Neuronal stem cell (in vitro differentiated cells): ENCODE data around the gene CYS1.

Source experiments
- DNase-seq: peaks from one replicate; pipeline ENCODE4 v3.0.0-alpha.2; 2013; ENCODE audit warnings: low spot score
- H2AFZ ChIP-seq: one replicate; pipeline ENCODE4 v1.6.1; 2013; ENCODE audit warnings: mild to moderate bottlenecking, low read length, inconsistent platforms
- H2AK5ac ChIP-seq: 2 replicates; pipeline ENCODE4 v1.6.1; 2013; ENCODE audit warnings: low read depth, mild to moderate bottlenecking, inconsistent platforms, low read length, moderate library complexity, mixed read lengths
- H2BK120ac ChIP-seq: 2 replicates; pipeline ENCODE4 v1.6.1; 2013; ENCODE audit warnings: low read depth, mild to moderate bottlenecking, inconsistent platforms, low read length, moderate library complexity, mixed read lengths
- H2BK12ac ChIP-seq: one replicate; pipeline ENCODE4 v1.6.1; 2013; ENCODE audit warnings: low read length, inconsistent platforms
- H2BK15ac ChIP-seq: 2 replicates; pipeline ENCODE4 v1.6.1; 2013; ENCODE audit warnings: mild to moderate bottlenecking, low read length, inconsistent platforms, mixed read lengths
- H2BK5ac ChIP-seq: one replicate; pipeline ENCODE4 v1.6.1; 2013; ENCODE audit warnings: inconsistent platforms, mild to moderate bottlenecking, low read length, moderate library complexity
- H3K14ac ChIP-seq: one replicate; pipeline ENCODE4 v1.6.1; 2013; ENCODE audit warnings: low read length, inconsistent platforms
- H3K18ac ChIP-seq: 2 replicates; pipeline ENCODE4 v1.6.1; 2013; ENCODE audit warnings: low read length, inconsistent platforms
- H3K23ac ChIP-seq: 2 replicates; pipeline ENCODE4 v1.6.1; 2013; ENCODE audit warnings: low read depth, mild to moderate bottlenecking, mixed read lengths, low read length, inconsistent platforms; ENCODE audit not compliant: poor library complexity
- H3K27ac ChIP-seq: replicated peaks from 3 replicates; pipeline ENCODE4 v1.5.1; 2013; ENCODE audit warnings: low read length, inconsistent platforms
- H3K27me3 ChIP-seq, 3 experiments: 2 replicates each; pipeline ENCODE4 v1.6.1; 2013; ENCODE audit warnings: low read length in 3 of 3, mild to moderate bottlenecking in 2 of 3, inconsistent platforms in 1 of 3, low read depth in 1 of 3, mixed read lengths in 1 of 3, moderate library complexity in 1 of 3; ENCODE audit not compliant: control insufficient read depth in 3 of 3, insufficient read depth in 3 of 3
- H3K36me3 ChIP-seq, 2 donors: replicated peaks in 1 of 2; 2 replicates each; pipeline ENCODE4 v1.6.1; 2013; ENCODE audit warnings: low read length in 2 of 2; ENCODE audit not compliant: control insufficient read depth in 2 of 2, insufficient read depth in 2 of 2
- H3K4ac ChIP-seq: 2 replicates; pipeline ENCODE4 v1.6.1; 2013; ENCODE audit warnings: inconsistent platforms, mild to moderate bottlenecking, low read length, moderate library complexity
- H3K4me1 ChIP-seq, 2 donors: 1 replicate in 1 of 2; 2 replicates in 1 of 2; pipeline ENCODE4 v1.6.1; 2013; ENCODE audit warnings: low read length in 2 of 2, low read depth in 1 of 2; ENCODE audit not compliant: control insufficient read depth in 2 of 2, insufficient read depth in 1 of 2
- H3K4me2 ChIP-seq: one replicate; pipeline ENCODE4 v1.6.1; 2013; ENCODE audit warnings: mild to moderate bottlenecking, low read length, inconsistent platforms; ENCODE audit not compliant: insufficient read depth, poor library complexity, severe bottlenecking
- H3K4me3 ChIP-seq, 2 donors: 2 replicates each; pipeline ENCODE4 v1.5.1; 2013; ENCODE audit warnings: low read length in 2 of 2, mild to moderate bottlenecking in 2 of 2, inconsistent platforms in 1 of 2, moderate library complexity in 1 of 2
- H3K79me1 ChIP-seq: one replicate; pipeline ENCODE4 v1.6.1; 2013; ENCODE audit warnings: low read depth, mild to moderate bottlenecking, inconsistent platforms, low read length, moderate library complexity
- H3K9ac ChIP-seq: one replicate; pipeline ENCODE4 v1.6.1; 2013; ENCODE audit warnings: mild to moderate bottlenecking, low read depth, low read length, inconsistent platforms; ENCODE audit not compliant: poor library complexity
- H3K9me3 ChIP-seq, 2 donors: replicated peaks in 1 of 2; 2 replicates each; pipeline versions ENCODE3 to v1.6.1; 2013; ENCODE audit warnings: low read length in 2 of 2, mild to moderate bottlenecking in 2 of 2, inconsistent platforms in 1 of 2, low read depth in 1 of 2, mixed read lengths in 1 of 2, moderate library complexity in 1 of 2; ENCODE audit not compliant: control insufficient read depth in 2 of 2, insufficient read depth in 1 of 2
- H4K8ac ChIP-seq: one replicate; pipeline ENCODE4 v1.6.1; 2013; ENCODE audit warnings: low read depth, mild to moderate bottlenecking, inconsistent platforms, low read length, moderate library complexity
- H4K91ac ChIP-seq: one replicate; pipeline ENCODE4 v1.6.1; 2013; ENCODE audit warnings: low read length, low read depth, mild to moderate bottlenecking, inconsistent platforms; ENCODE audit not compliant: poor library complexity
- WGBS, 2 donors: extraction: QIAGEN DNeasy Blood & Tissue Kit; methylation state at CpG; one replicate each; pipeline ENCODE4 v1.1.7; 2013; ENCODE audit warnings: missing lambda C conversion rate in 2 of 2, mixed read lengths in 1 of 2; ENCODE audit not compliant: insufficient read length in 2 of 2, insufficient replicate concordance in 1 of 2; ENCODE audit errors: extremely low coverage in 2 of 2; 5-methylcytosine and 5-hydroxymethylcytosine counted together

CYS1 gene

DNA sequence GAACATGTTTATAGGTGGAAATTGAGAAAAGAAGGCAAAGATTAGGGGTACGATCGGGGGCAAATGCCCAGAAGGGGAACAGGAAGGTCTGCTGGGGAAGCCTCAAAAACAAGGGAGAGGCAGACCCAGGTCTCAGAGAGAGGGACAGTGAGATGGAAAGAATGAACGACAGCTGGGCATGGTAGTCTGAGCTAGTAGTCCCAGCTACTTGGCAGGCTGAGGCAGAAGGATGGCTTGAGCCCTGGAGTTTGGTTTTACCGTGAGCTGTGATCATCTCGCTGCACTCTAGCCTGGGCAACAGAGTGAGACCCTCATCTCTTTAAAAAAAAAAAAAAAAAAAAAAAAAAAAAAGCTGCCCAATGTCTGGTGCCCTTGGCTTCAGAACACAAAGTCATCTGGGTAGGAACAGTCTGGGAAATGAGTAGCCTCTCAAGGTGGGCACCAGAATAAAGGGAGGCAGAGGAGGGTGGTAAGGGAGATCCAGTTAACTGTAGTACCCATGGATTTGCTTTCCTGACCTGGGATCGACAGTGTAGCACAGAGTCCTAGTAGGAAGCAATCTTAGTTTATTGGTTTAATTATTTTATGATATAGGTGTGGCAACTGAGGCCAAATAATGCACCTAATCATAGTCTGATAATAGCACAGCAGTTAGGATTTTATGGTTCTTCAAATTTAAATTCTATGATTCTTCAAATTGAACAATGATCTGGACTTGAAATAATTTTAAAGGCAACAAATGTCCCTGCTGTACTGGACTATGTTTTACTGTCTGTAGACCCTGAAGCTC is 45.8 kb upstream of the CYS1 start:
- no peak overlapping the region for H3K23ac ChIP-seq
- H3K18ac ChIP-seq, result no peak overlapping the region
- no peak overlapping the region for H3K14ac ChIP-seq
- H3K4me1 ChIP-seq, result peaks cover 6 to 18% of the 10 kb centered on the region in 2 donors
- H3K36me3 ChIP-seq, result peaks cover 29 to 80% of the 10 kb centered on the region in 2 donors
- H3K4ac ChIP-seq, result no peak overlapping the region
- H2BK12ac ChIP-seq, result no peak overlapping the region
- no peak overlapping the region for H3K4me3 ChIP-seq
- H3K4me2 ChIP-seq, result no peak overlapping the region
- H2AK5ac ChIP-seq, result no peak overlapping the region
- no peak overlapping the region for H2BK120ac ChIP-seq
- H3K79me1 ChIP-seq, result peaks cover 6% of the 10 kb centered on the region
- no peak overlapping the region for H2BK15ac ChIP-seq
- WGBS, 2 donors, result no CpG with 5 or more reads among the region's 6 CpGs
- H4K8ac ChIP-seq, result no peak overlapping the region
- DNase-seq, result no peak
- no peak overlapping the region for H2AFZ ChIP-seq
- H4K91ac ChIP-seq, result no peak overlapping the region
- H2BK5ac ChIP-seq, result no peak overlapping the region
- H3K9ac ChIP-seq, result no peak overlapping the region
- no peaks in the 10 kb centered on the region for H3K27me3 ChIP-seq
- no peak overlapping the region for H3K27ac ChIP-seq
- H3K9me3 ChIP-seq, result no peaks in the 10 kb centered on the region

- no peak overlapping the region for H2BK120ac ChIP-seq
- H3K36me3 ChIP-seq, result peaks cover 29 to 66% of the 10 kb centered on the region in 2 donors
- no peak overlapping the region for H2AFZ ChIP-seq
- no peak overlapping the region for H3K23ac ChIP-seq
- H3K27ac ChIP-seq, result no peak overlapping the region
- WGBS, 2 donors, result no CpG with 5 or more reads among the region's 5 CpGs
- H4K91ac ChIP-seq, result no peak overlapping the region
- no peak overlapping the region for H3K14ac ChIP-seq
- no peak overlapping the region for H4K8ac ChIP-seq
- no peak overlapping the region for H2BK5ac ChIP-seq
- no peak overlapping the region for H2BK15ac ChIP-seq
- no peak overlapping the region for H2BK12ac ChIP-seq
- no peak overlapping the region for H2AK5ac ChIP-seq
- H3K4me1 ChIP-seq, result peaks cover 8 to 18% of the 10 kb centered on the region in 2 donors
- no peaks in the 10 kb centered on the region for H3K9me3 ChIP-seq
- H3K4ac ChIP-seq, result no peak overlapping the region
- H3K18ac ChIP-seq, result no peak overlapping the region
- H3K4me2 ChIP-seq, result no peak overlapping the region
- DNase-seq, result peak; percentile 60
- peak overlapping the region in 1 of 2 donors; percentile 94 for H3K4me3 ChIP-seq
- no peaks in the 10 kb centered on the region for H3K27me3 ChIP-seq
- peaks cover 6% of the 10 kb centered on the region for H3K79me1 ChIP-seq
- no peak overlapping the region for H3K9ac ChIP-seq
Measured at GRCh38 chr2:10124538-10125045, 44.4 kb upstream of the CYS1 start.

DNA sequence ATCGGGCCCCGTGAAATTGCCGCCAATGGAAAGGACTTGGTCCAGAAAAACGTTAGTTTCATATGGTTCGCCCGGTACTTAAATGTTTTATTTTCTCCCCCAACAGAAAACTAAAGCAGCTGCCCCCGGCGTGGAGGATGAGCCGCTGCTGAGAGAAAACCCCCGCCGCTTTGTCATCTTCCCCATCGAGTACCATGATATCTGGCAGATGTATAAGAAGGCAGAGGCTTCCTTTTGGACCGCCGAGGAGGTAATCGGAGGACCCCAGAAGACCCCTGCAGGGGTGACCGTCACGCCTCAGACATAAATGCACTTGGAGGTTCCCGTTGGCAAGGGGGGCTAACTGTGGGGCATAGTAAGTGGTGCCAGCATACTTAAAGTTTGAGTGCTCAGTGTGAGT is 43.1 kb upstream of the CYS1 start:
- no CpG with 5 or more reads among the region's 18 CpGs for WGBS, 2 donors
- no peak for DNase-seq
- no peak overlapping the region for H4K91ac ChIP-seq
- peaks cover 6% of the 10 kb centered on the region for H3K79me1 ChIP-seq
- H3K14ac ChIP-seq, result no peak overlapping the region
- peak overlapping the region; percentile 97 for H3K9ac ChIP-seq
- H3K18ac ChIP-seq, result peak overlapping the region; percentile 96
- H3K4me2 ChIP-seq, result peak overlapping the region; percentile 83
- no peak overlapping the region for H2BK15ac ChIP-seq
- H3K4ac ChIP-seq, result no peak overlapping the region
- H2BK12ac ChIP-seq, result no peak overlapping the region
- H3K4me3 ChIP-seq, result peak overlapping the region; percentile 94 to 96
- no peaks in the 10 kb centered on the region for H3K9me3 ChIP-seq
- H3K36me3 ChIP-seq, result peaks cover 22 to 53% of the 10 kb centered on the region in 2 donors
- no peak overlapping the region for H3K23ac ChIP-seq
- no peak overlapping the region for H2AK5ac ChIP-seq
- H2BK120ac ChIP-seq, result no peak overlapping the region
- no peaks in the 10 kb centered on the region for H3K27me3 ChIP-seq
- no peak overlapping the region for H3K27ac ChIP-seq
- peak overlapping the region; percentile 87 for H2AFZ ChIP-seq
- H2BK5ac ChIP-seq, result no peak overlapping the region
- no peak overlapping the region for H4K8ac ChIP-seq
- peaks cover 8 to 16% of the 10 kb centered on the region in 2 donors for H3K4me1 ChIP-seq

GRCh38 chr2:10122500-10123280 is 42.5 kb upstream of the CYS1 start, which contains the start of gene RRM2:
Gene RRM2, plus strand, starts transcription at chr2:10122739. Its CDS starts 60 bp downstream, at chr2:10122799.
- peaks cover 6% of the 10 kb centered on the region for H3K79me1 ChIP-seq
- peak within 1 kb of the TSS; percentile 96 for H3K18ac ChIP-seq
- peak within 1 kb of the TSS; percentile 10 for H2BK15ac ChIP-seq
- H2BK12ac ChIP-seq, result no peak within 1 kb of the TSS
- H3K9ac ChIP-seq, result peak within 1 kb of the TSS; percentile 97
- no peak within 1 kb of the TSS for H2BK120ac ChIP-seq
- peaks cover 8 to 16% of the 10 kb centered on the region in 2 donors for H3K4me1 ChIP-seq
- H3K4me3 ChIP-seq, result peak within 1 kb of the TSS; percentile 94 to 96
- H4K91ac ChIP-seq, result peak within 1 kb of the TSS; percentile 58
- peak within 1 kb of the TSS; percentile 78 for H2AK5ac ChIP-seq
- H3K27ac ChIP-seq, result peak within 1 kb of the TSS; percentile 75
- H3K14ac ChIP-seq, result peak within 1 kb of the TSS; percentile 99
- H3K4me2 ChIP-seq, result peak within 1 kb of the TSS; percentile 83
- WGBS, 2 donors, result no CpG with 5 or more reads among the region's 81 CpGs
- H4K8ac ChIP-seq, result no peak within 1 kb of the TSS
- no peaks in the 10 kb centered on the region for H3K9me3 ChIP-seq
- H3K36me3 ChIP-seq, result peaks cover 22 to 47% of the 10 kb centered on the region in 2 donors
- H2AFZ ChIP-seq, result peak within 1 kb of the TSS; percentile 87
- peak within 1 kb of the TSS; percentile 94 for H2BK5ac ChIP-seq
- no peak within 1 kb of the TSS for H3K4ac ChIP-seq
- peak; percentile 89 for DNase-seq
- H3K23ac ChIP-seq, result peak within 1 kb of the TSS; percentile 95
- H3K27me3 ChIP-seq, result no peaks in the 10 kb centered on the region
